ENCODE data around the gene MAN1A2.

Gene MAN1A2

DNA sequence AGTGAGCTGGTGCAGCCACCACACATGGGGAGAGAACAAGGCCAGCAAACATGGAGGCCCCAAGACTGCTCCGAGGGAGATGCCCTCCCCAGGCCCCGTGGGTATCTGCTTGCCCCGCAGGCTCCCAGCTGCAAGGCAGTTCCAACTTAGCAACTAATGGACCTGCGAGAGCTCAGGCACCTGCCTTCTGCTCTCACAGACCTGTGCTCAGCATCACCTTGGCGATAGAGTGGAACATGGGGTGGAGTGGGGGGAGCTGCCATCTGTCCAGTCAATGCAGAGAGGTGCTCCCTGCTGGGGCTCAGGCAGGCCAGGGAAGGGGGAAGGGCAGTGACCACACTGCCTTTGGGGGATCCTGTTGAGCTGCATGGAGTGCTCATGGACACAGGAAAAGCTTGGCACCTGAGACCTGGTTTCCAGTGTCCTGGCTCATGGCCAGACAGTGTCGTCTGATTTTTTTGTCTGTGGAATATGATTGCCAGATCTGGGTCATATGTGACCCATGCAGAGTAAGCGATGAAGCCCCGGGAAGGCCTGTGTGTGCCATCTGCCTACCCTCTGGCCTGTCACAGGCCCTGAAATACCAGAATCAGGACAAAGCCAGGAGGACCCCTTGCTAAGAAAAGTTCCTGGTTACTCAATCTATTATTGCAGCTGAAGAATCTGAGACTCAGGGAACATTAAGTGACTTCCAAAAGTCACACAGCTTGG, 198.7 kb downstream of the MAN1A2 start:
- H3K36me3 ChIP-seq (ENCODE audit: insufficient read depth, low read length), result no peaks in the 10 kb centered on the region
- no peak overlapping the region for H3K4me3 ChIP-seq
- TF ChIP-seq POLR2AphosphoS5 (IDR thresholded peaks at IDR 0.05; ENCODE audit: borderline replicate concordance, low read depth, low read length) (no peak), FOXP2 (optimal IDR thresholded peaks at IDR 0.05; ENCODE audit: control extremely low read depth, extremely low read length, insufficient read depth) (no peak), EZH2 (IDR thresholded peaks at IDR 0.05) (no peak)
- no peak overlapping the region for H3K27ac ChIP-seq
- no peaks in the 10 kb centered on the region for H3K9me3 ChIP-seq (ENCODE audit: low read depth, low read length)
- no peak for DNase-seq (ENCODE audit: low read depth, low spot score)
- H3K9ac ChIP-seq (ENCODE audit: insufficient read length), result no peak overlapping the region

DNA sequence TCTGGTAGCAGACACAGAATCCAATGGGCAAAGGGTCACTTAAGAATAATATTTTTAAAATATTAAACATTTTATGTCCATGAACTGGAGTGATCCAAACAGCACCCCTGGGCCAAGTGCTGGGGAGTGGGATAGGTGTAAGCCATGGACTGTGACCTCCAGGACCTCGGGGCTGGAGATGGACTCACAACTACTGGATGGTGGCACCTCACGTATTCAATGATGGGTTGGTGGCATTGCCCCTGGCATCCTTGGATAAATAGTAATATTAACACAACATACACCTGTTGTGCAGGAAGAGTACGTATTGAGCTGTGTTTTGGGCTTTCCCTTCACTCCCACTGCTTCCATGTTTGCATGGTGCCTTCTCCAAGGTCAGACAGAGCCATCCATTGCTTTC, 199.3 kb downstream of the MAN1A2 start:
- no peak for DNase-seq (ENCODE audit: low read depth, low spot score)
- Histone ChIP-seq H3K36me3 (ENCODE audit: insufficient read depth, low read length) (no peaks in the 10 kb centered on the region), H3K9ac (ENCODE audit: insufficient read length) (no peak overlapping the region), H3K4me3 (no peak overlapping the region), H3K9me3 (ENCODE audit: low read depth, low read length) (no peaks in the 10 kb centered on the region), H3K27ac (no peak overlapping the region)
- no peak for TF ChIP-seq POLR2AphosphoS5 (IDR thresholded peaks at IDR 0.05; ENCODE audit: borderline replicate concordance, low read depth, low read length)
- no peak for TF ChIP-seq FOXP2 (optimal IDR thresholded peaks at IDR 0.05; ENCODE audit: control extremely low read depth, extremely low read length, insufficient read depth)
- no peak for TF ChIP-seq EZH2 (IDR thresholded peaks at IDR 0.05)

DNA sequence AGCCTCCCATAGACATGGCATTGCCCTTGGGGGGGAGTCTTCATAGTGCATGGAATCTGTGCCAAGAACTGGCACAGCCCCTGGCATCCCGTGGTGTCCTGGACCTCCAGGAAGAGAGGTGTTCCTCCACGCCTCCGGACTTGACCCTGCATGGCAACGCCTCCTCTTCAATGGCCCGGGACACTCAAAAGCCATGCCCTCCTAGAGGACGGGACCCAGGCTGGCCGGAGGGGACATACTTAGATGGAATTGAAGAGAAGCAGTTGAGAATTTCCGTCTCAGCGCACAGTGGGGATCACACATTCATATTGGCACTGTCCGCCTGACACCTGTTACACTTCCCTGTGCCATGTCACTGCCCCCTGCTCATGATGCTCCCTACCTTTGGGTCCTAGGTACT, 200.2 kb downstream of the MAN1A2 start:
- H3K4me3 ChIP-seq, result no peak overlapping the region
- no peak for DNase-seq (ENCODE audit: low read depth, low spot score)
- TF ChIP-seq FOXP2 (optimal IDR thresholded peaks at IDR 0.05; ENCODE audit: control extremely low read depth, extremely low read length, insufficient read depth) (no peak), EZH2 (IDR thresholded peaks at IDR 0.05) (no peak), POLR2AphosphoS5 (IDR thresholded peaks at IDR 0.05; ENCODE audit: borderline replicate concordance, low read depth, low read length) (no peak)
- H3K9ac ChIP-seq (ENCODE audit: insufficient read length), result no peak overlapping the region
- no peaks in the 10 kb centered on the region for H3K9me3 ChIP-seq (ENCODE audit: low read depth, low read length)
- H3K36me3 ChIP-seq (ENCODE audit: insufficient read depth, low read length), result no peaks in the 10 kb centered on the region
- no peak overlapping the region for H3K27ac ChIP-seq

DNA sequence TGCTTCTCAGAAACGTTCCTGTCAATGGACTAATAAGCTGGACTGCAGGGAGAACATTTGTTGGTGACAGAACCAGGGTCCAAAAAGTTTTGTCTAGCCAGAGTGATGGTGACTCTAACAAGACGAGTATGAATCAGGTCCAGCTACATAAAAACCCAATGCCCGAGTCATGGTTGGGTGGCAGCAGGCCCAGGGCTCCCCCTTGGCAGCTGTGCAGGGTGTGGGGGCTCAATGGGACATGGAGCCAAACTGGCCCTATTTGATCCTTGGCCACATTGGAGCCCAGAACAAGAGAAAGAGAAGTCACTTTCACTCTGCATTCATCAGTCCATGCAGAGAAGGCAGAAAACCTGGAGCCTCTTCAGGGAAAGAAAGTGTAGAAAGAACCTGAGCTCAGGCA, 200.7 kb downstream of the MAN1A2 start:
- Histone ChIP-seq H3K4me3 (no peak overlapping the region), H3K36me3 (ENCODE audit: insufficient read depth, low read length) (no peaks in the 10 kb centered on the region), H3K9ac (ENCODE audit: insufficient read length) (no peak overlapping the region), H3K27ac (no peak overlapping the region), H3K9me3 (ENCODE audit: low read depth, low read length) (no peaks in the 10 kb centered on the region)
- TF ChIP-seq EZH2 (IDR thresholded peaks at IDR 0.05) (no peak), POLR2AphosphoS5 (IDR thresholded peaks at IDR 0.05; ENCODE audit: borderline replicate concordance, low read depth, low read length) (no peak), FOXP2 (optimal IDR thresholded peaks at IDR 0.05; ENCODE audit: control extremely low read depth, extremely low read length, insufficient read depth) (no peak)
- DNase-seq (ENCODE audit: low read depth, low spot score), result no peak

DNA sequence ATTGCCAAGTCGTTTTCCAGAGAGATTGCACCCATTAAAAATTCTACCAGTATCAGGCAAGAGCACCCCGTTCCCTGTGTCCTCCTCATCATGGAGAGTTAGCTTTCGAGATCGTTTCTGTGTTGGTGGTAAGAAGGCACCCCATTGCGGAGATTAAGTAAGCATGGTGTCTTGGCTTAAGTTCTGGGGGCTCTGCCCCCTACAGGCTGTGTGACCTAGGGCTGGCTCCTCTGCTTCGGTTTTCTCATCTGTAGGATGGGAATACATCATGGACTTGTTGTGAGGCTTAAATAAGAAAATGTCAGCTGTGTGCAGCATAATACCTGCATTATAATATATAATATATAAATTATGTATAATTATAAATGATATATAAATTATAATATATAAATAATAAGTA, 201.8 kb downstream of the MAN1A2 start:
- Histone ChIP-seq H3K9me3 (ENCODE audit: low read depth, low read length) (no peaks in the 10 kb centered on the region), H3K36me3 (ENCODE audit: insufficient read depth, low read length) (no peaks in the 10 kb centered on the region), H3K9ac (ENCODE audit: insufficient read length) (no peak overlapping the region), H3K4me3 (no peak overlapping the region), H3K27ac (no peak overlapping the region)
- DNase-seq (ENCODE audit: low read depth, low spot score), result no peak
- TF ChIP-seq POLR2AphosphoS5 (IDR thresholded peaks at IDR 0.05; ENCODE audit: borderline replicate concordance, low read depth, low read length) (no peak), FOXP2 (optimal IDR thresholded peaks at IDR 0.05; ENCODE audit: control extremely low read depth, extremely low read length, insufficient read depth) (no peak), EZH2 (IDR thresholded peaks at IDR 0.05) (no peak)

DNA sequence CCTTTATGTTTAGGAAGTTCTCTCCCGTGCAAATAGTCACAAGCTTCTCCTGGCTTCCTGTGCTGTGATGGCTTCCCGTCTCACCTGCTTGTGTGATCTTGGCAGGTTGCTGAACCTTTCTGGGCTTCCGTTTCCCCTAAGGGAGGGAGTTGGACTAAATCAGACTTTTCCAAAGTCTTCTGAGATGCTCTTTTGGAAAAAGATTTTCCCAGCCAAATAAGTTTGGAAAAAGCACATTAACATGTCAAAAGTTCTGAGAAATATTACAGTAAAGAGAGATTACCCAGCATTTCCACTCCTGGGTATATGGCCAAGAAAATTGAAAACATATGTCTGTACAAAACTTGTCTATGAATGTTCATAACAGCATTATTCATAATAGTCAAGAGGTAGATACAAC, 202.6 kb downstream of the MAN1A2 start:
- peak; percentile 20 for DNase-seq (ENCODE audit: low read depth, low spot score)
- Histone ChIP-seq H3K9me3 (ENCODE audit: low read depth, low read length) (no peaks in the 10 kb centered on the region), H3K4me3 (0 out of 2 replicates have a peak overlapping the region, but pooled peaks have one; percentile 18), H3K36me3 (ENCODE audit: insufficient read depth, low read length) (no peaks in the 10 kb centered on the region), H3K27ac (no peak overlapping the region), H3K9ac (ENCODE audit: insufficient read length) (no peak overlapping the region)
- no peak for TF ChIP-seq POLR2AphosphoS5 (IDR thresholded peaks at IDR 0.05; ENCODE audit: borderline replicate concordance, low read depth, low read length)
- no peak for TF ChIP-seq FOXP2 (optimal IDR thresholded peaks at IDR 0.05; ENCODE audit: control extremely low read depth, extremely low read length, insufficient read depth)
- no peak for TF ChIP-seq EZH2 (IDR thresholded peaks at IDR 0.05)

DNA sequence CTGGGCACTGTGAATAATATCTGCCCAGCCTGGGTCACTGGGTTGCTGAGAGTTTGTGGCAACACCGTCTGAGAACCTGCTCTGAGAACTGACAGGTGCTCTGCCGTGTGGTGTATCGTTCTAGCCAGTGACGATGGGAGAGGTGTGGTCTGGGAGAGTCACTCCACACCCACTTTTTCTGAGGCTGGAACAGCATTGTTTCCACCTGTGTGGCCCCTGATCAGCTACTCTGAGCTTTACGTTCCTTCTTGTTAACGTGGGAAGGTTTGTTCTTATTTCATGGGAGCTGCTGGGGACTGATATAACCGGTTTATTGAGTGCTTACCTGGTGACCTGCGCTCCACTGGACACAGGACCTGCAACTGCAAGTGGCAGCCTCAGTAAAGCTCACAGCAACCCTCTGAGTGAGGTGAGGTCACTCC, 203.8 kb downstream of the MAN1A2 start:
- no peaks in the 10 kb centered on the region for H3K9me3 ChIP-seq (ENCODE audit: low read depth, low read length)
- no peak overlapping the region for H3K27ac ChIP-seq
- TF ChIP-seq POLR2AphosphoS5 (IDR thresholded peaks at IDR 0.05; ENCODE audit: borderline replicate concordance, low read depth, low read length) (no peak), FOXP2 (optimal IDR thresholded peaks at IDR 0.05; ENCODE audit: control extremely low read depth, extremely low read length, insufficient read depth) (no peak), EZH2 (IDR thresholded peaks at IDR 0.05) (no peak)
- H3K9ac ChIP-seq (ENCODE audit: insufficient read length), result no peak overlapping the region
- H3K4me3 ChIP-seq, result no peak overlapping the region
- H3K36me3 ChIP-seq (ENCODE audit: insufficient read depth, low read length), result no peaks in the 10 kb centered on the region
- no peak for DNase-seq (ENCODE audit: low read depth, low spot score)

DNA sequence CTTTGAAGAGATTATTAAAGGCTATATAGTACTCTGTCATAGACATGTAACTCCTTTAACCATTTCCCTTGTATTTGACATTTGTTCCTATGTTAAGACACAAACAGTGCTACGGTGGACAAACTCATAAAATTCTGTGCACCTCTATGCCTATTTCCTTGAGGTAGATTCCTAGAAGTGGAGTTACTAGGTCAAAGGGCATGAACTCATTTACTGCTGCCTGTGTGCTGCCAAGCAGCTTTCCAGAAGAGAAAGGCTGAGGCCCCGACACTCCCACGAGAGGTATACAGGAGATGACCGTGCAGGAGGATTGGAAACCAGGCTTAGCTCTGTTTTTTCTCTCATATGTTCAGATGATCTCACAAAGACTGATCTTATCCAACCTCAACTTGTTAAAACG, 204.2 kb downstream of the MAN1A2 start:
- no peak for DNase-seq (ENCODE audit: low read depth, low spot score)
- Histone ChIP-seq H3K9ac (ENCODE audit: insufficient read length) (no peak overlapping the region), H3K36me3 (ENCODE audit: insufficient read depth, low read length) (no peaks in the 10 kb centered on the region), H3K9me3 (ENCODE audit: low read depth, low read length) (no peaks in the 10 kb centered on the region), H3K27ac (no peak overlapping the region), H3K4me3 (no peak overlapping the region)
- TF ChIP-seq FOXP2 (optimal IDR thresholded peaks at IDR 0.05; ENCODE audit: control extremely low read depth, extremely low read length, insufficient read depth) (no peak), POLR2AphosphoS5 (IDR thresholded peaks at IDR 0.05; ENCODE audit: borderline replicate concordance, low read depth, low read length) (no peak), EZH2 (IDR thresholded peaks at IDR 0.05) (no peak)

DNA sequence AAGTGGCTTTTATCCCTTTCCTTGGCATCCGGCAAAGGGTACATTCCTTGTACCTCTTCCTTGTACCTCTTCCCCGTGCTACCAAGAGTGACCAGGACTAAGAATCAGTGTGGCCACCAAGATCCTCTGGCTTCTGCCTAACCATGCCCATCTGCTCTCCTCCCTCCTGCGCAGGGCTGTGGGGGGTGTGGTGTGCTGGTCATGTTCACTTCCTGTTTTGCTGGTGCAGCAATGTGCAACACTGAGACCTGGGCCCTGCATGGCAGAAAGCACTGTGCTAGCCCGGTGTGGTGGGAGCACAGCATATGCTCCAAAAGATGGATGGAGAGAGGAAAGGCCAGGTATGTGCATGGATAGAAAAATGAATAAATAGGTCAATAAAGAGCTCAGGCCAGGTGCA, 205.3 kb downstream of the MAN1A2 start:
- Histone ChIP-seq H3K9me3 (ENCODE audit: low read depth, low read length) (no peaks in the 10 kb centered on the region), H3K36me3 (ENCODE audit: insufficient read depth, low read length) (no peaks in the 10 kb centered on the region), H3K9ac (ENCODE audit: insufficient read length) (no peak overlapping the region), H3K27ac (no peak overlapping the region), H3K4me3 (no peak overlapping the region)
- TF ChIP-seq EZH2 (IDR thresholded peaks at IDR 0.05), result no peak
- TF ChIP-seq POLR2AphosphoS5 (IDR thresholded peaks at IDR 0.05; ENCODE audit: borderline replicate concordance, low read depth, low read length), result no peak
- TF ChIP-seq FOXP2 (optimal IDR thresholded peaks at IDR 0.05; ENCODE audit: control extremely low read depth, extremely low read length, insufficient read depth), result no peak
- DNase-seq (ENCODE audit: low read depth, low spot score), result no peak
